NCI-H2029 (cell line): ENCODE results near the gene CCL22.
"Not testable (repeated sequence)": the region's sequence is repeated elsewhere in the genome, so short reads cannot be mapped to it uniquely, and the experiment has no call there.

Experiments used
- DNase-seq: peaks from one replicate; lab custom pipeline; 2025; lab: John Stamatoyannopoulos, UW

CCL22 gene

DNA sequence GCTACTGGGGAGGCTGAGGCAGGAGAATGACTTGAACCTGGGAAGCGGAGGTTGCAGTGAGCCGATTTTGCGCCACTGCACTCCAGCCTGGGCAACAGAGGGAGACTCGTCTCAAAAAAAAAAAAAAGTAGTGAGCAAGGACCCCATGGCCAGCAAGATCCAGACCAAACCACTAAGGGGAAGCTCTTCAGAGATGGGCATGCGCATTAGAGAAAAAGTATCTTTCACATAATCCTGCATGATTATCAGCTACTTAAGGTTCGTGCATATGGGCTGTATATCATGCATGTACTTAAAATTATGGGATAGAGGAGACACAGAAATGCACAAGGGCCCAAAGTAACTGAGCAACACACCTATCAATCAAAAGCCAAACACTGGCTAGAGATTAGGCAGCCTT, 10.7 kb upstream of the CCL22 start:
- DNase-seq, result no peak

DNA sequence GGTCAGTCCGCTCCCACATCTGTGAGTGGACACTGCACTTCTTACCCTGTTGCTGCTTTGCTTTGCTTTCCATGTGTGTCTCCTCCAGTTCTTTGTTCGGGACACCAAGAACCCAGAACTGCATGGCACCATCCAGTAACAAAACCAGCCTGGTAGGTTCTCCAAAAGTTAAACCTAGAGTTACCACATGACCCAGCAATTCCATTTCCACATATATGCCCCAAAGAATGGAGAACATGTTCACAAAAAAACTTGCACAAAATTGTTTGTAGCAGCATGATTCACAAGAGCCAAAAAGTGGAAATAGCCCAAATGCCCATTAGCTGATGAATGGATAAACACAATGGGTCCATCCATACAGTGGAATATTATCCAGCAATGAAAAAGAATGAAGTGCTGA, 10.3 kb upstream of the CCL22 start:
- no peak for DNase-seq

DNA sequence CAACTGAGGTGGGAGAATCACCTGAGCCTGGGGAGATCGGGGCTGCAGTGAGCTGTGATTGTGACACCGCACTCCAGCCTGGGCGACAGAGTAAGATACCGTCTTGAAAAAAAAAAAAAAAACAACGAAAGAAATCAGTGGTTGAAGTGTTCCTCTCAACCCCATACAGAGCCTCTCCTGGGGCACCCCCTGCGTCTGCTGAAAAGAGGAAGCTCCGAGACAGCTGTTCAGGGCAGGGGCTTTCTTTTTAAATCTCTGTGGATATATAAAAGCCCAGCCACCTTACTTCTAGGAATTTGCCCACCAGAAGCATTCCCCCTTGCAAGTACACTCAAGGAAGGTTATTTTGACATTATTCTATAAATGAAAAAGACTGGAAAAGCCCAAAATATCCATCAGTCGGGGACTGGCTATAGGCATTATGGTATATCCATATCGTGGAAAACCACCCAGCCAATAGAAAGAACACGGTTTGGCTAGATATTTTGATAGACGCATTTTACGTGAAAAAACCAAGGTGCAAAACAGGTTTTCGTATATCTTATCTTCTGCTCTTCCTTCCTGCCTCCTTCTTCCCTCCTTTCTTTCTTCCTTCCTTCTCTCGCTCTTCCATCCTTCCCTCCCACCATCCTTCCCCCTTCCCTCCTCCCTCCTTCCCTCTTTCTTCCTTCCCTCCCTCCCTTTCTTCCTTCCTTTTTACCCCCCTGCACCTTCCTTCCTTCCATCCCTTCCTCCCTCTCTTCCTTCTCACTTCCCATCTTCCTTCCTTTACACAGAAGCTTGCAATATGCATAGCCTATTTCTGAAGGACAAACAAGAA, 9.2 kb upstream of the CCL22 start:
- DNase-seq, result no peak

DNA sequence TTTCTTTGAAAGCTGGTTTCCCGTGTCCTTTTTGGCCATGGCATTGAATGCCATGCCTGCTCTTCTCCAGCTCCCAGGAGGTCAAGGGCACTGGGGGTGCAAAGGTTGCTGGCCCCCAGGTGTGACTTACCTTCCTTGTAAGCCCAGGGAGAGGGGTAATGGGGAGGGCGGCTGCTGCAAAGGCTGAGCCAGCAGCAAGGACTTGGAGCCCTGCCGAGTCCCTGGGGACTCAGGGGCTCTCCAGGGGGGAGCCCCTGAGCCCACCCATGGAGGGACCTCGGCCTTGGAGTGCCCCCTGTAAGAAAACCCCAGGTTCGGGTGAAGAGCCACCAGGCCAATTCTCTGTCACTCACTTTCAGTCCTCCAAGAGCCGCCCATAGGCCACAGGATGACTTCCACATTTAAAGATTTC, 5.9 kb upstream of the CCL22 start:
- no peak for DNase-seq

DNA sequence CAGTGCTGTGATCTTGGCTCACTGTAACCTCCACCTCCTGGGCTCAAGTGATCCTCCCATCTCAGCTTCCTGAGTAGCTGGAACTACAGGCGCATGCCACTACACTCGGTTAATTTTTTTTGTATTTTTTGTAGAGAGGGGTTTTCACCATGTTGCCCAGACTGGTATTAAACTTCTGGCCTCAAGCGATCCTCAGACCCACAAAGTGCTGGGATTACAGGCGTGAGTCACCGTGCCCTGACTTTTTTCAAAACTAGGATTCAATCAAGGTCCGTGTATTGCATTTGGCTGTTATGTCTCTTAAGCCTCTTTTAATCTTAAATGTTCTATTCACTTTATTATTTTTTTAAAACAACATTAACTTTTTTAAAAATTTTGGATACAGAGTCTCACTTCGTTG, 4.3 kb upstream of the CCL22 start:
- DNase-seq, result no peak

DNA sequence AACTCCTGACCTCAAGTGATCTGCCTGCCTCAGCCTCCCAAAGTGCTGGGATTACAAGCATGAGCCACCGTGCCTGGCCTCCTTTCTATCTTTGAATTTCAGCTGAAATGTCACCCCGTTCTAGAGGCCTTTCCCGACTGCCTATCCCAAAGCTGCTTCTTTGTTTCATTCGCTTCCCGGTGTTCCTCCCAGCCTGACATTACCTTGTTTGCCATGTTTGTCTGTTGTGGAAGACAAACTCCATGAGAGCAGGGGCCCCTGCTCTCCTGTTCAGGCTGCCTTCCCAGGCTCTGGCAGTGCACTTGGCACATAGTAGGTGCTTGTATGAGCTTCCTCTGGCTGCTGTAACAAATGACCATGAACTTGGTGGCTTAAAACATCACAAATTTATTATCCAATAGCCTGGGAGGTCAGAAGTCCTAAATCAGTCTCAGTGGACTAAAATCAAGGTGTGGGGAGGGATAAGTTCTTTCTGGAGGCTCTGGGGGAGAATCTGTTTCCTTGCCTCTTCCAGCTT, 2.6 kb upstream of the CCL22 start:
- DNase-seq, result no peak

DNA sequence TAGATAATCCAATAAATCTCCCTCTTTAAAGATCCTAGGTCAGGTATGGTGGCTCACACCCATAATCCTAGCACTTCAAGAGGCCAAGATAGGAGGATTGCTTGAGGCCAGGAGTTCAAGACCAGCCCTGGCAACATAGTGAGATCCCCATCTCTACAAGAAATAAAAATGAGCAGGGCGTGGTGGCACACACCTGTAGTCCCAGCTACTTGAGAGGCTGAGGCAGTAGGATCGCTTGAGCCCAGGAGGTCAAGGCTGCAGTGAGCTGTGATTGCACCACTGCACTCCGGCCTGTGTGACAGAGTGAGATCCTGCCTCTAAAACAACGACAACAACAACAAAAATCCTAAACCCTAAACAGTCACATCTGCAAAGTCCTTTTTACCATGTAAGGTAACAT, 2.0 kb upstream of the CCL22 start:
- no peak for DNase-seq

DNA sequence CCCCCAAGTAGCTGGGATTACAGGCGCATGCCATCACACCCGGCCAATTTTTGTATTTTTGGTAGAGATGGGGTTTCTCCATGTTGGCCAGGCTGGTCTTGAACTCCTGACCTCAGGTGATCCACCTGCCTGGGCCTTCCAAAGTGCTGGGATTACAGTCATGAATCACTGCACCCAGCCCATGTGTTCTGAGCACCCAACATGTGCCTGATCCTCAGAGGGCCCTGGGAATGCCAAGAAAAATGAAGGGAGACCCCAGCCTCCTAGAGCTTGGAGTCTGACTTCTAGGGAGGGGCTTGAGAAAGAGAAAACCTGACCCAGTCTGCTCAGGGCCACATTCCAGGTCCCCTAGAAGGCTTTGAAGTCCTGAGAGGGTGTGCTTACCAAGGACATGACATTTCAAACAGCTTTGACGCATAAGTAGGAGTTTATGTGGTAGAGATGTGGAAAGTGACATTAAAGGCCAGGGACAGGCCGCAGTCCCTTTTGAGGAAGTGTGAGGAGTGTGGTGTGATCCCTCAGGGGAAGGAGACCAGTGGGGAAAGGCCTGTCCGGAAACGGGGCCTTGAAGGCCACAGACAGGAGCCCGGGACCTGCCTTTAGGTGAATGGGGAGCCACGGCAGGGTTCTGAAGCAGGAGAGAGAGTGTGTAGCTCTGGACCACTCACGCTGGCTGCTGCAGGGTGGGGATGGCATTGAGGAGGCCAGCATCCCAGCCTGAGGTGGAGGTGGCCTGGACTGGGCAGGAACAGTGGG, 1.1 kb upstream of the CCL22 start:
- DNase-seq, result no peak

DNA sequence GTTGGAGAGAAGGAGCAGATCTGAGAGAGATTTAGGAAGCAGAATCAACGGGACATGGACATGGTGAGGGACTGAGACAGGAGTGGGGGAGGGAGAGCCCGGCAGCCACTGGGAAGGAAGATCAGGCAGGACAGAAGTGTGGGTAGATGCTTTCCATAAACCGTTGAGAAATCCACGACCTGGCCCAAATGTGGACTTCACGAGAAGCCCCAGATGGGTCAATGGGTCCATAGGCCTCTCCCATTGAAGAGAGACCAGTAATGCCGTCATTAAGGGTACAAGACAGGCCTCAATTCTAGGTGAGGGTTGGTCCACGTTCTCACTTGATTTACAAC, 530 bp upstream of the CCL22 start:
- no peak for DNase-seq

DNA sequence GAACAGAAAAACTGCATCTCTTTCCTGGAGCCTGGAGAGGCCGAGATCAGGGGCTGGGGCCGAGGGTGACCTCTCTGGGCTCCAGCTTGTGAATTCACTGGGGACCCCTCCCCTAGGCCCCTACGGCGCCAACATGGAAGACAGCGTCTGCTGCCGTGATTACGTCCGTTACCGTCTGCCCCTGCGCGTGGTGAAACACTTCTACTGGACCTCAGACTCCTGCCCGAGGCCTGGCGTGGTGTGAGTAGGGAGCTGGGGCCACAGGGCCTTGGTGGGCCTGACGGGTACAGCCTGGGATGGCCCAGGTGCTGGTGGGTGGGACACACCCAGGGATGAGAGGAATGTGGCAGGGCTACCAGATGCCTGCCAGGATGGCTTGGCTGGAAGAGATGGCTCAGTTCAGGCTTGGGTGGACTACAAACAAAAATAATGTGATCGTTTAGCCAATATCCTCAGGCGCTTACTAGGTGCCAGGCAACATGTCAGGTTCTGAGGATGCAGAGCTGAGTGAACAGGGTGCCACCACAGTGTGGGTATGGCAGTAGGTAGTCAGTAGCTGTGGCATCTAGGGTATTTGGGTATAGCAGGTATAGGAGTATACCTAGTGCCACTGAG, 1.8 kb downstream of the CCL22 start:
- no peak for DNase-seq

DNA sequence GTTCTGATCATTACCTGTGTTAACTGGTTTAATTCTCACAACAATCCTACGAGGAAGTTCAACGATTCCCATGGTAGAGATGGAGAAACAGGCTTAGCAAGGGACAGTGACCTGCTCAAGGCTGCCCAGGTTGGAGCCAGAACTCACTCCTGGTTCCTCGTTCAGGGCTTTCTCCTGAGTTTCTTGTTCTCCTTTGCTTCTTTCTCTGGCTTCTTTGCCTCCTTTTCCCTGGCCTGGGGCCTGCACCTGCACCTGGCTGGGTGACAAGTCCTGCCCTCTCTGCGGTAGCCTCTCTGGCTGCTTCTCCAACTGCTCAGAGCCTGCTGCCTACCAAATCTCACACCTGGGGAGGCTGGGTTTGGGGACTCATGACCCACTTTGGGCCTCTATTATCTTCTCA, 2.8 kb downstream of the CCL22 start:
- DNase-seq, result no peak

DNA sequence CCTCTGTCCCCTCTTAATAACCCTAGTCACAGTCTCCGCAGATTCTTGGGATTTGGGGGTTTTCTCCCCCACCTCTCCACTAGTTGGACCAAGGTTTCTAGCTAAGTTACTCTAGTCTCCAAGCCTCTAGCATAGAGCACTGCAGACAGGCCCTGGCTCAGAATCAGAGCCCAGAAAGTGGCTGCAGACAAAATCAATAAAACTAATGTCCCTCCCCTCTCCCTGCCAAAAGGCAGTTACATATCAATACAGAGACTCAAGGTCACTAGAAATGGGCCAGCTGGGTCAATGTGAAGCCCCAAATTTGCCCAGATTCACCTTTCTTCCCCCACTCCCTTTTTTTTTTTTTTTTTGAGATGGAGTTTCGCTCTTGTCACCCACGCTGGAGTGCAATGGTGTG, 5.6 kb downstream of the CCL22 start:
- DNase-seq, result no peak

DNA sequence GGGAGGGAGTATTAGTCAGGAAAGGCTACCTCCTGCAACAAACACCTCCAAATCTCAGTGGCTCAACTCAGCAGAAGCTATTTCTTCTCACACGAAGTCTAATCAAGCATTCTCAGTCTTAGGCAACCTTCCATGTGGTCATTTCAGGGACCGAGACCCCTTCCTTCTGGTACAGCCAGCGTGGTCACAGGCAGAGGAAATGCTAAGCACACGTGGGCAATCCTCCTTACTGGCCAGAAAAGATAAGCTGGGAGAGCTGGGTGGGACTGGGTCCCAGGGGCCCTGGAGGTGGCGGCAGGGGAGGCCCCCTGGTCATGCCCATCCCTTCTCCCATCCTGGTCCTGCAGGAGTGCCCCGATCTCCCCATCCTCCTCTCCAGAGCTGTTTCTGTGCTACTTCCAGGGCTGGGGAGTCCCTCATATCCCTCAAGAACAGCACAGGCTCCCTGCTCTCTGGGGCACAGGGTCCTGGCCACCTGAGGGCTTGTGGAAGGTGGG, 8.0 kb downstream of the CCL22 start:
- no peak for DNase-seq

DNA sequence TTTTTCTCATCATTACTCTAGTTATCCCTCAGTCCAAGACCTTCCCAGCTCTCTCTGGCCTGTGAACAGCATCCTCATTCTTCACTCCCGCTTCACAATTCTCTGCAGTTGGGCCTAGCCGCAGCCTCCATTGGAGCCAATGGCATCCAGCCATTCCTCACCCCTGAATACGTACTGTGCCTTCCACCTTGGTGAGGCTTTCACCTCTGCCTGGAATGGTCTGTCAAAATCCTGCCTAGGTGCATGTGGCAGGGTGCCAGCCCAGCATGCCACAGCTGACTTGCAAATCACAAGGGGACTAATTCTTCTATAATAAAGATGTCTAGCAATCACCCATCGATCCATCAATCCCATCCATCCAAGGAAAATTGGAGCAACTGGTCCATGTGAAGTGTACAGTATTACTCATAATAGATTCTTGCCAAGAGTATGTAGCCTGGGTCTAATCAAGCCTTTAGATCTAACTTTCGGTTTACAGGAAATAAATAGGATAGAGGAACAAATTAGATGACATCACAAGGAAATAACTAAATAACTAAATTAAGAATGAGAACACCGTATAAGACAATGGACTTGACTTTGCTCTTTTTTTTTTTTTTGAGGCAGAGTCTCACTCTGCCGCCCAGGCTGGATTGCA, 8.7 kb downstream of the CCL22 start:
- no peak for DNase-seq

DNA sequence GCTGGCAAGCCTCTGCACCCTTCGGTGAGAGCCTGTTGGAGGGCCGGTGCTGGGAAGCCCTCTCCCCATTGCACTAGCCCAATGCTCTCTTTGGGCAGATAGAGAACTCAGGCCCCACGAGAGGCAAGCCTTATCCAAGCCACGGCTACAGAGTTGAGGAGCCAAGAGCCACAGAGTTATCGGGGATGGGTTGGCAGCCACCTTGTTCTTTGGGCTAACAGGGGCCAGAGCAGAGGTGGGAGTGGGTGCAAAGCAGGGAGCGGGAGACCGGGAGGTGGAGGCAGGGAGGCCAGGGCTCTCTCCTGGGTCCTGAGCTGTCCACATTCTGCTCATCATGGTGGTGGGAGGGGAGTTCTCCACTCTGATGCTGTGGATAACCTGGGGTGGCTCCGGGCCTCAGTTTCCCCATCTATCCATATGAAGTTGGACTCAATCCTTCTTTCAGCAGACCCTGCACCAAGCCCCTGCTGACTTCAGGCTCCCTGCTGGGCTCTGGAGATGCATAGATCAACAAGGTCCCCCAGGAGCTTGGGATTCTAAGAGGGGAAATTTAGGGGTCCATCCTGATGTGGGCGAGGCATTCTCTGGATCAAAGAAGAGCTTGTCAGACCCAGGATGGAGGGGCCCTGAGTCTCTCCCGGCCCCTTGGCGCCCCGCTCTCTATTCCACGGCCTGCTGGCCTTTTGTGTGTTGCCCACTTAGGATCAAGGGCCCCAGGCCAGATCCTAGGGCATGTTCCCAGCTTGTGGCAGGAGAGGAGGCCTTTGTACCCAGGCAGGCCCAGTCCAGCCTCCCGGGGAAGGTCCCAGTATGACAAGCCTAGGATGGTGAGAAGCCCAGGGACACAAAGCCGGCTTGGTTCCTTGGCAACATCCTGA, 13.2 kb downstream of the CCL22 start:
- DNase-seq, result no peak

DNA sequence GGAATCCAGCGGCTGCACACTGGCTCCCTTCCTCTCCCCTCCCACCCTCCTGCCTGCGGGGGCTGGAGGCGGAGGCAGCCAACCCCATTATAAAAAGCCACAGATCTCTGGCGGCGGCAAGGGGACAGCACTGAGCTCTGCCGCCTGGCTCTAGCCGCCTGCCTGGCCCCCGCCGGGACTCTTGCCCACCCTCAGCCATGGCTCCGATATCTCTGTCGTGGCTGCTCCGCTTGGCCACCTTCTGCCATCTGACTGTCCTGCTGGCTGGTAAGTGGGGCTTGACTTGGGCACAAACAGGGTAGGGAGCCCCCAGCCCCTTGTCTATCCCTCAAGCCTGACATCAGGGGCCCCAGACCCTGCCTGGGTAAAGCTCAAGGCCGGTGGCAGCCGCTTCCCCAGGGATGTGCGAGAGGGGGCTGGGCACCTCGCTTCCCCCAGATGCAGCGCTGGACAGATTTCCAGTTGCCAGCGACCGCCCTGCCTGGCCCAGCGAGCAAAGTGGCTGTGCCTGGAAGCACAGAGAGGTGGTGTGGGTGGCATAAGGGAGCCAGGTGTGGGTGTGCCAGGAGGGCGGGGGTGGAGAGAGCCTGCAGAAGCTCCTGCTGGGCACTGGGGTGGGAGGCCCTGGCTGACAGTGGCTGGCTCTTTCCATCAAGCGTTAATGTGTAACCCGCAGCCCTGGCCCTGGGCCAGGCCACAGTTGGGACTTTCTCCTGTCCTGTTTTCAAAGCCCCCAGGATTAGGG, 14.0 kb downstream of the CCL22 start, which contains the start of gene CX3CL1:
CX3CL1 (plus strand) TSS at position 119 of the 745 bp plus-strand sequence; CDS start at position 198, 79 bp downstream.
- DNase-seq, result no peak

DNA sequence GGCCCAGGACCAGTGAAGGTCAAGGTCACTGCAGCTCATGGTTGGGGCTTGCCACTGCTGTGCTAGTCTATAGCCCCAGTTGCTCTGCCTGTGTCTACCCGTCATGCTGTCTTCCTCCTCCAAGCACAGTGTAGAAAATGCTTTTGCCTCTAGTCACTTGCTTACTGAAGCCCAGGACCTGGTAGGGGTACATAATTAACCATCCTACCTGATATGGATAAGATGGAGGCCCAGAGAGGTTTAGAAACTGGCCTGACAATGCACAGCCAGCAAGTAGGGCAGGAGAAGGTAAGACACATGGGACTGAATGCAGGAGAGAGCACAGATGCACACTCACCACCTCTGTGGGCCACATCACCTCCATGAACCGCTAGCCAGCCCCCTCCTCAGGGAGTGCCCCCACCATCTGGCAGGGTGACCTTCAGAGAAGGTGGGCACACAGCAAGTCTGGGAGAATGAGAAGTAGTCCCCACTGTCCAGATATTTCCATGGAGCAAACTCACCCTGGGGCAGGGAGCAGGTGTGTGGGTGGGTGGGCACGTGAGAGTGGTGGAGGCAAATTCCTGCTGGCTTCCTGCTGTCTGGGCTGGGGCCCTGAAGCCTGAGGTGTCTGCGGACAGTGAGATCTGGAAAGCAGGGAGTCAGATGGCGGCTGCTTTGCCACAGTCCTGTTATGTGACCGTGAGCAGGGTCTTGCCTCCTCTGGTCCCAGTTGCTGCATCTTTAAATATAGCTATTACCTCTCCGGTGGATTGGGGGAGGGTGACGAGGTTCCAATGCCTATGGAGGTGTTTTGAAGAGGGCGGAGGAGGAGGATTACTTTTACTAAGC, 14.7 kb downstream of the CCL22 start:
- no peak for DNase-seq

DNA sequence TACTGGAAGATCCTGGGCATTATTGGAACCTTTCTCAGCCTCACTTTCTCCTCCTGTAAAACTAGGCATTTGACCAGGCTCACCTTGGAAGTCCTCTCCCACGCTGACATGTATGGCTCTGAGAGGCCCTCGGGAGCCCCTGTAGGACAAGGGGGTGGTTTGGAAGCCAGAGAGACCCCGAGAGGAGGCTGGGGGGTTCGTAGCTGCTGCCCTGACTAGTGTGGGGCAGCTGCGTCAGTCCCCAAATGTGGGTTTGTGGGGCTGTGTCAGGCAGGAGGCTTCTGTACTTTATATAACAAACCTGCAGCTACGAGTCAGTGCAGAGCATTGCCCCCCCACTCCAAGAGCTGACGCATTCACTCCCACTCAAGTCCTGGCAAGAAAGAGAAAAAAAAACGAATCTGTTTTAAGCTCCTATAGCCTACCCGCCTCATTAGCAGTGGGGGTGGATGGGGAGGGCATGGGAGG, 15.5 kb downstream of the CCL22 start:
- no peak for DNase-seq

DNA sequence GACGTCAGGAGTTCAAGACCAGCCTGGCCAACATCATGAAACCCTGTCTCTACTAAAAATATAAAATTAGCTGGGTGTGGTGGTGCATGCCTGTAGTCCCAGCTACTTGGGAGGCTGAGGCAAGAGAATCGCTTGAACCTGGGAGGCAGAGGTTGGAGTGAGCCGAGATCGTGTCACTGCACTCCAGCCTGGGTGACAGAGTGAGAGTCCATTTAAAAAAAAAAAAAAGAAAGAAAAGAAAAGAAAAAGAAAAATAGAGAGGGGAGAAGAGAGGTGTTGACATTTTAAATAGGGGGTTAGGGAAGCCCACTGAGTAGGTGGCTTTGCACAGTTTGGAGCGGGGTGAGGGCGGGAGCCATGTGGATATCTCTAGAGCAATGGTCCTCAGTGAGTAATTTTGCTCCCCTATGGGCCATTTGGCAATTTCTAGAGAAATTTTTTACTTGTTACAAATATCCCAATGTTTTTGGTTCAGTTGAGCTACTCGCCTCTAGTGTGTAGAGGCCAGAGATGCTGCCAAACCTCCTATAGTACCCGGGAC, 16.4 kb downstream of the CCL22 start:
- DNase-seq, result not testable (repeated sequence)
